HCT116 (cell line): ENCODE data around the gene PRR5L. TPM values are rescaled to one million over a fixed set of nuclear protein-coding genes. Genes with fewer than 3 reads are reported as not detected.

Experiments
- ATAC-seq: fragments of 200-7000 bp; cut with Tn5 transposase; 2 replicates; pipeline ENCODE4 v1.9.1; 2020; ENCODE audit warnings: mild to moderate bottlenecking, moderate library complexity
- BruUV-seq: library from RNA; stranded (reverse); fragments of 400-500 nt; replicated peaks from 2 replicates; lab custom pipeline; 2021; lab: Mats Ljungman, UMichigan
- CTCF ChIA-PET: fragments of 300-600 bp; sonication (Branson Sonifier 250); formaldehyde crosslinking; loops from one replicate; lab custom pipeline; 2021; ENCODE audit warnings: antibody characterized with exemption; lab: Charles Lee
- POLR2A ChIA-PET: fragments of 300-600, 350-600 bp; sonication (Branson Sonifier 250); formaldehyde crosslinking; loops from one replicate; lab custom pipeline; 2021; ENCODE audit warnings: antibody characterized with exemption; lab: Charles Lee
- RAD21 ChIA-PET, 2 experiments: fragments of 300-600 bp; sonication (Branson Sonifier 250); formaldehyde crosslinking; loops; one replicate each; lab custom pipeline; 2023; ENCODE audit warnings: low total read pairs in 2 of 2; ENCODE audit not compliant: uncharacterized antibody in 2 of 2, unreplicated experiment in 2 of 2, low non-redundant PET in 1 of 2; lab: Charles Lee
- DNase-seq: peaks from one replicate; pipeline ENCODE4 v3.0.0-alpha.2; 2010; ENCODE audit warnings: low read depth, low spot score
- H2AFZ ChIP-seq: fragments of 200-600 bp; shearing (Covaris generic), sonication (generic); 2 replicates; pipeline ENCODE4 v1.6.1; 2017; ENCODE audit warnings: low read depth, mixed run types, mixed read lengths, antibody characterized with exemption, low read length; ENCODE audit not compliant: poor library complexity, severe bottlenecking
- H3K27ac ChIP-seq: 2 replicates; pipeline ENCODE4 v1.5.1; 2012; ENCODE audit warnings: low read depth, low read length
- H3K27me3 ChIP-seq: fragments of 200-600 bp; sonication (generic); 2 replicates; pipeline ENCODE4 v1.6.1; 2016; ENCODE audit warnings: mixed run types, low read length, mixed read lengths; ENCODE audit not compliant: insufficient read depth
- H3K36me3 ChIP-seq, 2 experiments: fragments of 200-500 bp in 1 of 2; fragments of 200-600 bp in 1 of 2; sonication (Bioruptor generic) in 1 of 2; sonication (generic) in 1 of 2; 2 replicates each; pipeline versions ENCODE4 v1.5.1 to v1.6.1; 2014 to 2016; ENCODE audit warnings: low read length in 2 of 2, inconsistent platforms in 1 of 2, mixed read lengths in 1 of 2, mixed run types in 1 of 2; ENCODE audit not compliant: insufficient read depth in 2 of 2, control insufficient read depth in 1 of 2
- H3K4me1 ChIP-seq, 2 experiments: fragments of 200-600 bp in 1 of 2; sonication (generic) in 1 of 2; 2 replicates each; pipeline versions ENCODE4 v1.5.1 to v1.6.1; 2012 to 2017; ENCODE audit warnings: low read length in 2 of 2, inconsistent platforms in 1 of 2, mild to moderate bottlenecking in 1 of 2, mixed read lengths in 1 of 2, mixed run types in 1 of 2, moderate library complexity in 1 of 2; ENCODE audit not compliant: insufficient read depth in 2 of 2, control insufficient read depth in 1 of 2
- H3K4me2 ChIP-seq: fragments of 200-600 bp; sonication (generic); 2 replicates; pipeline ENCODE4 v1.6.1; 2017; ENCODE audit warnings: mixed run types, low read length, mixed read lengths
- H3K4me3 ChIP-seq, 2 experiments: fragments of 200-600 bp in 1 of 2; sonication (generic) in 1 of 2; replicated peaks in 1 of 2; 2 replicates each; pipeline ENCODE4 v1.5.1; 2011 to 2016; ENCODE audit warnings: low read length in 2 of 2, control low read depth in 1 of 2, low read depth in 1 of 2, mild to moderate bottlenecking in 1 of 2, mixed read lengths in 1 of 2, mixed run types in 1 of 2
- H3K79me2 ChIP-seq: fragments of 200-600 bp; sonication (generic); 2 replicates; pipeline ENCODE4 v1.6.1; 2017; ENCODE audit warnings: mild to moderate bottlenecking, mixed run types, low read length, moderate library complexity, mixed read lengths; ENCODE audit not compliant: insufficient read depth
- H3K9ac ChIP-seq: fragments of 200-600 bp; sonication (generic); 2 replicates; pipeline ENCODE4 v1.6.1; 2016; ENCODE audit warnings: low read length, mixed read lengths
- H3K9me2 ChIP-seq: fragments of 200-600 bp; sonication (generic), shearing (Covaris generic); 2 replicates; pipeline ENCODE4 v1.6.1; 2017; ENCODE audit warnings: mixed run types, mild to moderate bottlenecking, moderate library complexity; ENCODE audit not compliant: insufficient read depth
- H3K9me3 ChIP-seq, 2 experiments: fragments of 200-500 bp in 1 of 2; fragments of 200-600 bp in 1 of 2; sonication (Bioruptor generic) in 1 of 2; sonication (generic) in 1 of 2; 2 replicates each; pipeline ENCODE4 v1.6.1; 2014 to 2017; ENCODE audit warnings: low read length in 2 of 2, mixed read lengths in 2 of 2, inconsistent platforms in 1 of 2, low read depth in 1 of 2, mild to moderate bottlenecking in 1 of 2, mixed run types in 1 of 2, moderate library complexity in 1 of 2; ENCODE audit not compliant: control insufficient read depth in 1 of 2, insufficient read depth in 1 of 2
- H4K20me1 ChIP-seq: fragments of 200-600 bp; sonication (generic), shearing (Covaris generic); 2 replicates; pipeline ENCODE4 v1.6.1; 2017; ENCODE audit warnings: mixed run types, mild to moderate bottlenecking, moderate library complexity; ENCODE audit not compliant: insufficient read depth
- CEBPB ChIP-seq: IDR thresholded peaks from 2 replicates; pipeline ENCODE4 v1.6.1; 2012; ENCODE audit warnings: low read depth
- EGR1 ChIP-seq: IDR thresholded peaks from 2 replicates; pipeline ENCODE4 v1.6.1; 2012; ENCODE audit warnings: low read depth
- EZH2 ChIP-seq: fragments of 200-600 bp; sonication (generic); IDR thresholded peaks from 2 replicates; pipeline ENCODE4 v1.6.1; 2017; ENCODE audit warnings: antibody characterized with exemption, mixed run types
- TCF7L2 ChIP-seq: IDR thresholded peaks from 2 replicates; pipeline ENCODE4 v1.7.0; 2011; ENCODE audit warnings: borderline replicate concordance, inconsistent platforms; ENCODE audit not compliant: insufficient read depth, insufficient read length; ENCODE audit errors: extremely low read depth
- YY1 ChIP-seq: IDR thresholded peaks from 2 replicates; pipeline ENCODE4 v1.6.1; 2011; ENCODE audit warnings: low read length, low read depth, moderate library complexity, mild to moderate bottlenecking; ENCODE audit not compliant: insufficient replicate concordance; ENCODE audit errors: extremely low read depth
- intact Hi-C: fragments of 100-400 bp; cut with micrococcal nuclease; formaldehyde crosslinking; loops from 2 replicates; pipeline ENCODE4 v1.10.0; 2022
- total RNA-seq: library from RNA; stranded (reverse); gene quantifications from one replicate; pipeline ENCODE4 v1.2.1, GENCODE V29; 2021; ENCODE audit not compliant: unreplicated experiment
- TF ChIP-seq, protein P1 (sequence below), 3 experiments: fragments of 200-600 bp in 1 of 3; sonication (generic) in 1 of 3; IDR thresholded peaks in 2 of 3; conservative IDR thresholded peaks in 1 of 3; 2 replicates each; pipeline ENCODE4 v1.5.1; 2012 to 2017; ENCODE audit warnings: low read depth in 2 of 3, low read length in 2 of 3, antibody characterized with exemption in 1 of 3, borderline replicate concordance in 1 of 3, control low read depth in 1 of 3, mild to moderate bottlenecking in 1 of 3, mixed read lengths in 1 of 3, mixed run types in 1 of 3, moderate library complexity in 1 of 3; ENCODE audit not compliant: insufficient read depth in 1 of 3
- TF ChIP-seq, protein P2 (sequence below): IDR thresholded peaks from 2 replicates; pipeline ENCODE4 v1.6.1; 2011; ENCODE audit warnings: mild to moderate bottlenecking, low read length, moderate library complexity; ENCODE audit not compliant: insufficient replicate concordance; ENCODE audit errors: extremely low read depth
- TF ChIP-seq, protein P3 (sequence below): IDR thresholded peaks from 2 replicates; pipeline ENCODE4 v1.6.1; 2012
- TF ChIP-seq, protein P4 (sequence below): IDR thresholded peaks from 2 replicates; pipeline ENCODE4 v1.6.1; 2012; ENCODE audit warnings: low read depth

Gene PRR5L
- total RNA-seq, 1 experiment from 2014 or later, result 0.47 TPM

DNA sequence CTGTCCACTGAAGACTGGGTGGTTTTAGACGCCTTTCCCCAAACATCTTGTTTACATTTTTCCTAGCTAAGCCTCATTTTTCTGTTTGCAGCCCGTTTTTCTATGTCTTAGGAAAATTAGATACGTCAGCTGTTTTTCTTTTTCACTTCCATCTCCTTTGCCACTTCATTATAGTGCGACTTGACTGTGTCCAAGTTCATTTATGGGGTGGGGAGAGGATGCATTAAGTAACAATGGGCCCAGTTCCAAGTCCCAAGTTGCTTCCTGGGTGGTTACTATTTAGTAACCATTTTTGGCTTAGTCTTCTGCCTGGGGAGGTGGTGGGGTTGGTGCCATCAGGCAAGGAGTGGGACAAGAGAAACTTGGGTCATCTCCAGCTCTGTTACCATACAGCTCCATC lies 131.0 kb downstream of the PRR5L start (continued):
- TF ChIP-seq, protein P1, sequence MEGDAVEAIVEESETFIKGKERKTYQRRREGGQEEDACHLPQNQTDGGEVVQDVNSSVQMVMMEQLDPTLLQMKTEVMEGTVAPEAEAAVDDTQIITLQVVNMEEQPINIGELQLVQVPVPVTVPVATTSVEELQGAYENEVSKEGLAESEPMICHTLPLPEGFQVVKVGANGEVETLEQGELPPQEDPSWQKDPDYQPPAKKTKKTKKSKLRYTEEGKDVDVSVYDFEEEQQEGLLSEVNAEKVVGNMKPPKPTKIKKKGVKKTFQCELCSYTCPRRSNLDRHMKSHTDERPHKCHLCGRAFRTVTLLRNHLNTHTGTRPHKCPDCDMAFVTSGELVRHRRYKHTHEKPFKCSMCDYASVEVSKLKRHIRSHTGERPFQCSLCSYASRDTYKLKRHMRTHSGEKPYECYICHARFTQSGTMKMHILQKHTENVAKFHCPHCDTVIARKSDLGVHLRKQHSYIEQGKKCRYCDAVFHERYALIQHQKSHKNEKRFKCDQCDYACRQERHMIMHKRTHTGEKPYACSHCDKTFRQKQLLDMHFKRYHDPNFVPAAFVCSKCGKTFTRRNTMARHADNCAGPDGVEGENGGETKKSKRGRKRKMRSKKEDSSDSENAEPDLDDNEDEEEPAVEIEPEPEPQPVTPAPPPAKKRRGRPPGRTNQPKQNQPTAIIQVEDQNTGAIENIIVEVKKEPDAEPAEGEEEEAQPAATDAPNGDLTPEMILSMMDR (IDR thresholded peaks at IDR 0.05 in 2 of 3, conservative IDR thresholded peaks at IDR 0.05 in 1 of 3; ENCODE audit: borderline replicate concordance in 1 of 3, insufficient read depth in 1 of 3, low read depth in 2 of 3, low read length in 2 of 3), result no peak
- TF ChIP-seq TCF7L2 (no peak), EGR1 (no peak), CEBPB (no peak)

DNA sequence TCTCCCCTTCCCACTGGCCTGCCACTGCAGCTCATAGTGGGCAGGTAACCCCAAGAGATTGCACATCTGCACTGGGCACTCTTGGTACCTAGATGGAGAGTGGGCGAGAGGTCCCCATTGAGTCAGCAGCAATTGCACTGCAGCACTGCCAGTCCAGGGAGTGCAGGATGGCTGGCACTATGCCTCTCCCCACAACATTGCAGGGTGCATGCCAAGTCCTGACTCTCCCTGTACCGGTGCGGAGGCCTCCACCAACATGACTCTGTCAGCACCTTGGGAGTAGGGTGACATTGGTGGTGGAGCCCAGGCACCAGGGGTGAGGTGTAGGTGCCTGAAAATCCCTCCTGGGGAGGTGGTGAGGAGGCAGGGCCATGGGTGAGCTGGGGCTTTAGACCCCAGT lies 131.8 kb downstream of the PRR5L start:
- no peaks in the 10 kb centered on the region for H3K36me3 ChIP-seq
- ATAC-seq, result no peak
- no peak overlapping the region for H3K27ac ChIP-seq
- peaks cover 15 to 22% of the 10 kb centered on the region in 2 experiments for H3K4me1 ChIP-seq
- H2AFZ ChIP-seq, result no peak overlapping the region
- no peaks in the 10 kb centered on the region for H3K9me3 ChIP-seq
- intact Hi-C loops, result no loop called here
- H4K20me1 ChIP-seq, result no peaks in the 10 kb centered on the region
- no peak overlapping the region for H3K9ac ChIP-seq
- no peak for DNase-seq
- TF ChIP-seq CEBPB, result no peak
- TF ChIP-seq, protein P2, sequence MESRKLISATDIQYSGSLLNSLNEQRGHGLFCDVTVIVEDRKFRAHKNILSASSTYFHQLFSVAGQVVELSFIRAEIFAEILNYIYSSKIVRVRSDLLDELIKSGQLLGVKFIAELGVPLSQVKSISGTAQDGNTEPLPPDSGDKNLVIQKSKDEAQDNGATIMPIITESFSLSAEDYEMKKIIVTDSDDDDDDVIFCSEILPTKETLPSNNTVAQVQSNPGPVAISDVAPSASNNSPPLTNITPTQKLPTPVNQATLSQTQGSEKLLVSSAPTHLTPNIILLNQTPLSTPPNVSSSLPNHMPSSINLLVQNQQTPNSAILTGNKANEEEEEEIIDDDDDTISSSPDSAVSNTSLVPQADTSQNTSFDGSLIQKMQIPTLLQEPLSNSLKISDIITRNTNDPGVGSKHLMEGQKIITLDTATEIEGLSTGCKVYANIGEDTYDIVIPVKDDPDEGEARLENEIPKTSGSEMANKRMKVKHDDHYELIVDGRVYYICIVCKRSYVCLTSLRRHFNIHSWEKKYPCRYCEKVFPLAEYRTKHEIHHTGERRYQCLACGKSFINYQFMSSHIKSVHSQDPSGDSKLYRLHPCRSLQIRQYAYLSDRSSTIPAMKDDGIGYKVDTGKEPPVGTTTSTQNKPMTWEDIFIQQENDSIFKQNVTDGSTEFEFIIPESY, result no peak
- TF ChIP-seq, protein P3, sequence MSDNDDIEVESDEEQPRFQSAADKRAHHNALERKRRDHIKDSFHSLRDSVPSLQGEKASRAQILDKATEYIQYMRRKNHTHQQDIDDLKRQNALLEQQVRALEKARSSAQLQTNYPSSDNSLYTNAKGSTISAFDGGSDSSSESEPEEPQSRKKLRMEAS, result no peak
- no peak for TF ChIP-seq YY1
- TF ChIP-seq, protein P4, sequence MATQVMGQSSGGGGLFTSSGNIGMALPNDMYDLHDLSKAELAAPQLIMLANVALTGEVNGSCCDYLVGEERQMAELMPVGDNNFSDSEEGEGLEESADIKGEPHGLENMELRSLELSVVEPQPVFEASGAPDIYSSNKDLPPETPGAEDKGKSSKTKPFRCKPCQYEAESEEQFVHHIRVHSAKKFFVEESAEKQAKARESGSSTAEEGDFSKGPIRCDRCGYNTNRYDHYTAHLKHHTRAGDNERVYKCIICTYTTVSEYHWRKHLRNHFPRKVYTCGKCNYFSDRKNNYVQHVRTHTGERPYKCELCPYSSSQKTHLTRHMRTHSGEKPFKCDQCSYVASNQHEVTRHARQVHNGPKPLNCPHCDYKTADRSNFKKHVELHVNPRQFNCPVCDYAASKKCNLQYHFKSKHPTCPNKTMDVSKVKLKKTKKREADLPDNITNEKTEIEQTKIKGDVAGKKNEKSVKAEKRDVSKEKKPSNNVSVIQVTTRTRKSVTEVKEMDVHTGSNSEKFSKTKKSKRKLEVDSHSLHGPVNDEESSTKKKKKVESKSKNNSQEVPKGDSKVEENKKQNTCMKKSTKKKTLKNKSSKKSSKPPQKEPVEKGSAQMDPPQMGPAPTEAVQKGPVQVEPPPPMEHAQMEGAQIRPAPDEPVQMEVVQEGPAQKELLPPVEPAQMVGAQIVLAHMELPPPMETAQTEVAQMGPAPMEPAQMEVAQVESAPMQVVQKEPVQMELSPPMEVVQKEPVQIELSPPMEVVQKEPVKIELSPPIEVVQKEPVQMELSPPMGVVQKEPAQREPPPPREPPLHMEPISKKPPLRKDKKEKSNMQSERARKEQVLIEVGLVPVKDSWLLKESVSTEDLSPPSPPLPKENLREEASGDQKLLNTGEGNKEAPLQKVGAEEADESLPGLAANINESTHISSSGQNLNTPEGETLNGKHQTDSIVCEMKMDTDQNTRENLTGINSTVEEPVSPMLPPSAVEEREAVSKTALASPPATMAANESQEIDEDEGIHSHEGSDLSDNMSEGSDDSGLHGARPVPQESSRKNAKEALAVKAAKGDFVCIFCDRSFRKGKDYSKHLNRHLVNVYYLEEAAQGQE, result no peak
- no peak for TF ChIP-seq EZH2
- TF ChIP-seq, all 23 proteins: peak for 0
- no peak overlapping the region for H3K4me3 ChIP-seq
- H3K27me3 ChIP-seq, result peaks cover 54% of the 10 kb centered on the region
- no peak overlapping the region for H3K4me2 ChIP-seq
- POLR2A ChIA-PET, result no interaction called here
- RAD21 ChIA-PET, result no interaction called here
- H3K9me2 ChIP-seq, result no peaks in the 10 kb centered on the region
- no peaks in the 10 kb centered on the region for H3K79me2 ChIP-seq
- no TSS peak for BruUV-seq
- CTCF ChIA-PET, result no interaction called here
